ENCODE measurements around the gene PRKG1.

The PRKG1 gene

GRCh38 chr10:51838471-51838870, 764.2 kb downstream of the PRKG1 start:
- ChIA-PET CTCF (no interaction called here), POLR2A (no interaction called here)

GRCh38 chr10:51843966-51844365, 769.7 kb downstream of the PRKG1 start:
- Histone ChIP-seq H3K4me1 (ENCODE audit: control extremely low read depth in 1 of 4, control insufficient read depth in 4 of 4, insufficient read depth in 4 of 4, low read length in 3 of 4) (no peaks in the 10 kb centered on the region), H3K9me3 (ENCODE audit: control extremely low read depth in 1 of 5, control insufficient read depth in 4 of 5, insufficient read depth in 2 of 5, low read depth in 1 of 5, low read length in 4 of 5) (no peaks in the 10 kb centered on the region), H3K27ac (ENCODE audit: insufficient read depth in 1 of 2, low read depth in 1 of 2, low read length in 2 of 2, poor library complexity in 1 of 2, severe bottlenecking in 2 of 2) (no peak overlapping the region), H3K4me3 (ENCODE audit: control insufficient read depth in 1 of 7, extremely low read depth in 1 of 7, insufficient read depth in 4 of 7, low read depth in 2 of 7, low read length in 6 of 7) (no peak overlapping the region), H3K36me3 (ENCODE audit: control insufficient read depth in 4 of 4, insufficient read depth in 4 of 4, low read length in 3 of 4) (no peaks in the 10 kb centered on the region), H3K27me3 (replicated peaks in 2 of 5; ENCODE audit: control insufficient read depth in 4 of 5, insufficient read depth in 5 of 5, low read length in 4 of 5) (no peaks in the 10 kb centered on the region)
- no peak for DNase-seq
- ChIA-PET CTCF (no interaction called here), POLR2A (no interaction called here)
- no CpG with 5 or more reads among the region's 2 CpGs for WGBS (ENCODE audit: insufficient coverage)

More at GRCh38 chr10:51838471-51838870, 764.2 kb downstream of the PRKG1 start:
- H3K27ac ChIP-seq (ENCODE audit: insufficient read depth in 1 of 2, low read depth in 1 of 2, low read length in 2 of 2, poor library complexity in 1 of 2, severe bottlenecking in 2 of 2): no peak overlapping the region
- H3K4me1 ChIP-seq (ENCODE audit: control extremely low read depth in 1 of 4, control insufficient read depth in 4 of 4, insufficient read depth in 4 of 4, low read length in 3 of 4): no peaks in the 10 kb centered on the region
- peaks cover 0 to 3% (median 0%) of the 10 kb centered on the region in 5 experiments for H3K9me3 ChIP-seq (ENCODE audit: control extremely low read depth in 1 of 5, control insufficient read depth in 4 of 5, insufficient read depth in 2 of 5, low read depth in 1 of 5, low read length in 4 of 5)
- H3K27me3 ChIP-seq (replicated peaks in 2 of 5; ENCODE audit: control insufficient read depth in 4 of 5, insufficient read depth in 5 of 5, low read length in 4 of 5): no peaks in the 10 kb centered on the region
- no peak overlapping the region for H3K4me3 ChIP-seq (ENCODE audit: control insufficient read depth in 1 of 7, extremely low read depth in 1 of 7, insufficient read depth in 4 of 7, low read depth in 2 of 7, low read length in 6 of 7)
- H3K36me3 ChIP-seq (ENCODE audit: control insufficient read depth in 4 of 4, insufficient read depth in 4 of 4, low read length in 3 of 4): no peaks in the 10 kb centered on the region
- WGBS (ENCODE audit: insufficient coverage): 90% methylated on average over 3 of the region's 3 CpGs
- DNase-seq: no peak

GRCh38 chr10:51846856-51847506, 772.7 kb downstream of the PRKG1 start:
- no peaks in the 10 kb centered on the region for H3K4me1 ChIP-seq (ENCODE audit: control extremely low read depth in 1 of 4, control insufficient read depth in 4 of 4, insufficient read depth in 4 of 4, low read length in 3 of 4)
- no peak overlapping the region for H3K4me3 ChIP-seq (ENCODE audit: control insufficient read depth in 1 of 7, extremely low read depth in 1 of 7, insufficient read depth in 4 of 7, low read depth in 2 of 7, low read length in 6 of 7)
- no peaks in the 10 kb centered on the region for H3K9me3 ChIP-seq (ENCODE audit: control extremely low read depth in 1 of 5, control insufficient read depth in 4 of 5, insufficient read depth in 2 of 5, low read depth in 1 of 5, low read length in 4 of 5)
- CTCF ChIA-PET: no interaction called here
- WGBS (ENCODE audit: insufficient coverage): no CpG with 5 or more reads among the region's 2 CpGs
- POLR2A ChIA-PET: no interaction called here
- H3K27me3 ChIP-seq (replicated peaks in 2 of 5; ENCODE audit: control insufficient read depth in 4 of 5, insufficient read depth in 5 of 5, low read length in 4 of 5): no peaks in the 10 kb centered on the region
- H3K27ac ChIP-seq (ENCODE audit: insufficient read depth in 1 of 2, low read depth in 1 of 2, low read length in 2 of 2, poor library complexity in 1 of 2, severe bottlenecking in 2 of 2): no peak overlapping the region
- H3K36me3 ChIP-seq (ENCODE audit: control insufficient read depth in 4 of 4, insufficient read depth in 4 of 4, low read length in 3 of 4): no peaks in the 10 kb centered on the region
- DNase-seq: no peak

- H3K4me3 ChIP-seq (ENCODE audit: control insufficient read depth in 1 of 7, extremely low read depth in 1 of 7, insufficient read depth in 4 of 7, low read depth in 2 of 7, low read length in 6 of 7): no peak overlapping the region
- no peaks in the 10 kb centered on the region for H3K36me3 ChIP-seq (ENCODE audit: control insufficient read depth in 4 of 4, insufficient read depth in 4 of 4, low read length in 3 of 4)
- H3K27ac ChIP-seq (ENCODE audit: insufficient read depth in 1 of 2, low read depth in 1 of 2, low read length in 2 of 2, poor library complexity in 1 of 2, severe bottlenecking in 2 of 2): no peak overlapping the region
- H3K9me3 ChIP-seq (ENCODE audit: control extremely low read depth in 1 of 5, control insufficient read depth in 4 of 5, insufficient read depth in 2 of 5, low read depth in 1 of 5, low read length in 4 of 5): no peaks in the 10 kb centered on the region
- ChIA-PET POLR2A (no interaction called here), CTCF (interaction anchor here (1.0 kb wide), 1 partner anchor 10 kb away, joined by 3 read pairs; no protein-coding TSS in a partner anchor)
- no peak for DNase-seq
- H3K27me3 ChIP-seq (replicated peaks in 2 of 5; ENCODE audit: control insufficient read depth in 4 of 5, insufficient read depth in 5 of 5, low read length in 4 of 5): no peaks in the 10 kb centered on the region
- H3K4me1 ChIP-seq (ENCODE audit: control extremely low read depth in 1 of 4, control insufficient read depth in 4 of 4, insufficient read depth in 4 of 4, low read length in 3 of 4): no peaks in the 10 kb centered on the region
These were observed 778.0 kb downstream of the PRKG1 start for GRCh38 chr10:51852297-51852696.

GRCh38 chr10:51857305-51857704, 783.0 kb downstream of the PRKG1 start:
- POLR2A ChIA-PET: no interaction called here
- DNase-seq: no peak
- Histone ChIP-seq H3K27ac (ENCODE audit: insufficient read depth in 1 of 2, low read depth in 1 of 2, low read length in 2 of 2, poor library complexity in 1 of 2, severe bottlenecking in 2 of 2) (no peak overlapping the region), H3K27me3 (replicated peaks in 2 of 5; ENCODE audit: control insufficient read depth in 4 of 5, insufficient read depth in 5 of 5, low read length in 4 of 5) (no peaks in the 10 kb centered on the region), H3K4me1 (ENCODE audit: control extremely low read depth in 1 of 4, control insufficient read depth in 4 of 4, insufficient read depth in 4 of 4, low read length in 3 of 4) (peaks cover 0 to 5% (median 0%) of the 10 kb centered on the region in 4 experiments), H3K9me3 (ENCODE audit: control extremely low read depth in 1 of 5, control insufficient read depth in 4 of 5, insufficient read depth in 2 of 5, low read depth in 1 of 5, low read length in 4 of 5) (no peaks in the 10 kb centered on the region), H3K4me3 (ENCODE audit: control insufficient read depth in 1 of 7, extremely low read depth in 1 of 7, insufficient read depth in 4 of 7, low read depth in 2 of 7, low read length in 6 of 7) (no peak overlapping the region), H3K36me3 (ENCODE audit: control insufficient read depth in 4 of 4, insufficient read depth in 4 of 4, low read length in 3 of 4) (no peaks in the 10 kb centered on the region)
- 100% methylated on average over 2 of the region's 4 CpGs for WGBS (ENCODE audit: insufficient coverage)
- CTCF ChIA-PET: no interaction called here

GRCh38 chr10:51860257-51860656, 786.0 kb downstream of the PRKG1 start:
- Histone ChIP-seq H3K27me3 (replicated peaks in 2 of 5; ENCODE audit: control insufficient read depth in 4 of 5, insufficient read depth in 5 of 5, low read length in 4 of 5) (no peaks in the 10 kb centered on the region), H3K4me1 (ENCODE audit: control extremely low read depth in 1 of 4, control insufficient read depth in 4 of 4, insufficient read depth in 4 of 4, low read length in 3 of 4) (peaks cover 0 to 5% (median 0%) of the 10 kb centered on the region in 4 experiments), H3K27ac (ENCODE audit: insufficient read depth in 1 of 2, low read depth in 1 of 2, low read length in 2 of 2, poor library complexity in 1 of 2, severe bottlenecking in 2 of 2) (no peak overlapping the region), H3K4me3 (ENCODE audit: control insufficient read depth in 1 of 7, extremely low read depth in 1 of 7, insufficient read depth in 4 of 7, low read depth in 2 of 7, low read length in 6 of 7) (no peak overlapping the region), H3K36me3 (ENCODE audit: control insufficient read depth in 4 of 4, insufficient read depth in 4 of 4, low read length in 3 of 4) (no peaks in the 10 kb centered on the region), H3K9me3 (ENCODE audit: control extremely low read depth in 1 of 5, control insufficient read depth in 4 of 5, insufficient read depth in 2 of 5, low read depth in 1 of 5, low read length in 4 of 5) (no peaks in the 10 kb centered on the region)
- CTCF ChIA-PET: no interaction called here
- 62% methylated on average over 3 of the region's 4 CpGs for WGBS (ENCODE audit: insufficient coverage)
- POLR2A ChIA-PET: no interaction called here
- DNase-seq: peak in 2 of 3 donors; percentile 22 to 31

- CTCF ChIA-PET: no interaction called here
- POLR2A ChIA-PET: interaction anchor here (0.6 kb wide), 1 partner anchor 339 kb away, joined by 4 read pairs; no protein-coding TSS in a partner anchor
- H3K36me3 ChIP-seq (ENCODE audit: control insufficient read depth in 4 of 4, insufficient read depth in 4 of 4, low read length in 3 of 4): no peaks in the 10 kb centered on the region
These were observed 786.8 kb downstream of the PRKG1 start for GRCh38 chr10:51861051-51861450.

More at GRCh38 chr10:51861051-51861450, 786.8 kb downstream of the PRKG1 start:
- no peaks in the 10 kb centered on the region for H3K9me3 ChIP-seq (ENCODE audit: control extremely low read depth in 1 of 5, control insufficient read depth in 4 of 5, insufficient read depth in 2 of 5, low read depth in 1 of 5, low read length in 4 of 5)
- H3K27ac ChIP-seq (ENCODE audit: insufficient read depth in 1 of 2, low read depth in 1 of 2, low read length in 2 of 2, poor library complexity in 1 of 2, severe bottlenecking in 2 of 2): no peak overlapping the region
- no peak for DNase-seq
- no CpG with 5 or more reads among the region's 1 CpG for WGBS (ENCODE audit: insufficient coverage)
- H3K4me3 ChIP-seq (ENCODE audit: control insufficient read depth in 1 of 7, extremely low read depth in 1 of 7, insufficient read depth in 4 of 7, low read depth in 2 of 7, low read length in 6 of 7): no peak overlapping the region
- no peaks in the 10 kb centered on the region for H3K27me3 ChIP-seq (replicated peaks in 2 of 5; ENCODE audit: control insufficient read depth in 4 of 5, insufficient read depth in 5 of 5, low read length in 4 of 5)
- peaks cover 0 to 5% (median 0%) of the 10 kb centered on the region in 4 experiments for H3K4me1 ChIP-seq (ENCODE audit: control extremely low read depth in 1 of 4, control insufficient read depth in 4 of 4, insufficient read depth in 4 of 4, low read length in 3 of 4)

All from common myeloid progenitor, CD34-positive (primary cell).